Astrocyte (in vitro differentiated cells and primary cell): Measurements from ENCODE around the gene UNC79. TPM values are rescaled to one million over a fixed set of nuclear protein-coding genes. Genes with fewer than 3 reads are reported as not detected.

Experiments used
- DNase-seq: peaks from one replicate; pipeline ENCODE4 v3.0.0-alpha.2; 2010; ENCODE audit warnings: low read depth
- FAIRE-seq: peaks from 2 replicates; lab custom pipeline; 2011; peaks lifted over from hg19 to GRCh38; lab: Jason Lieb, UNC
- H2AFZ ChIP-seq: 2 replicates; pipeline ENCODE4 v1.6.0; 2012; ENCODE audit warnings: low read depth, low read length, inconsistent platforms
- H3K27ac ChIP-seq: 2 replicates; pipeline ENCODE4 v1.5.1; 2011; ENCODE audit warnings: low read depth, low read length, inconsistent platforms
- H3K27me3 ChIP-seq: 2 replicates; pipeline ENCODE4 v1.6.0; 2011; ENCODE audit warnings: low read length, inconsistent platforms; ENCODE audit not compliant: insufficient read depth
- H3K36me3 ChIP-seq: 2 replicates; pipeline ENCODE4 v1.5.1; 2011; ENCODE audit warnings: low read length, inconsistent platforms; ENCODE audit not compliant: insufficient read depth
- H3K4me1 ChIP-seq: 2 replicates; pipeline ENCODE4 v1.5.1; 2011; ENCODE audit warnings: low read length, inconsistent platforms; ENCODE audit not compliant: insufficient read depth
- H3K4me2 ChIP-seq: 2 replicates; pipeline ENCODE4 v1.6.0; 2012; ENCODE audit warnings: low read length, inconsistent platforms
- H3K4me3 ChIP-seq: 2 replicates; pipeline ENCODE4 v1.5.1; 2011; ENCODE audit warnings: low read depth, mild to moderate bottlenecking, low read length, inconsistent platforms; ENCODE audit not compliant: insufficient read depth
- H3K79me2 ChIP-seq: 2 replicates; pipeline ENCODE4 v1.6.0; 2012; ENCODE audit warnings: mild to moderate bottlenecking, low read length, inconsistent platforms; ENCODE audit not compliant: insufficient read depth
- H3K9ac ChIP-seq: 2 replicates; pipeline ENCODE4 v1.6.0; 2012; ENCODE audit warnings: mild to moderate bottlenecking, low read length, inconsistent platforms
- H3K9me3 ChIP-seq: 2 replicates; pipeline ENCODE4 v1.5.1; 2012; ENCODE audit warnings: low read depth, mild to moderate bottlenecking, low read length, inconsistent platforms; ENCODE audit not compliant: insufficient read depth
- H4K20me1 ChIP-seq: 2 replicates; pipeline ENCODE4 v1.6.0; 2012; ENCODE audit warnings: low read length, inconsistent platforms; ENCODE audit not compliant: insufficient read depth
- H3K27ac Mint-ChIP-seq: one replicate; pipeline ENCODE4 v1.8.0; 2021; ENCODE audit warnings: mild to moderate bottlenecking, mixed read lengths; ENCODE audit not compliant: unreplicated experiment
- H3K27me3 Mint-ChIP-seq: one replicate; pipeline ENCODE4 v1.8.0; 2021; ENCODE audit warnings: low read depth, mixed read lengths; ENCODE audit not compliant: unreplicated experiment
- H3K36me3 Mint-ChIP-seq: one replicate; pipeline ENCODE4 v1.8.0; 2021; ENCODE audit warnings: low read depth, mixed read lengths; ENCODE audit not compliant: unreplicated experiment
- H3K4me1 Mint-ChIP-seq: one replicate; pipeline ENCODE4 v1.8.0; 2021; ENCODE audit warnings: low read depth, mixed read lengths; ENCODE audit not compliant: unreplicated experiment
- H3K4me3 Mint-ChIP-seq: one replicate; pipeline ENCODE4 v1.8.0; 2021; ENCODE audit warnings: mild to moderate bottlenecking, moderate library complexity, mixed read lengths; ENCODE audit not compliant: unreplicated experiment
- H3K9me3 Mint-ChIP-seq: one replicate; pipeline ENCODE4 v1.8.0; 2021; ENCODE audit warnings: mild to moderate bottlenecking, mixed read lengths; ENCODE audit not compliant: unreplicated experiment
- CTCF ChIP-seq: IDR thresholded peaks from 2 replicates; pipeline ENCODE4 v1.5.1; 2011; ENCODE audit warnings: low read depth, mild to moderate bottlenecking, inconsistent platforms, low read length, moderate library complexity; ENCODE audit not compliant: insufficient read depth
- EZH2 ChIP-seq: IDR thresholded peaks from 2 replicates; pipeline ENCODE4 v1.6.1; 2012; ENCODE audit warnings: mild to moderate bottlenecking, low read length, inconsistent platforms; ENCODE audit not compliant: insufficient read depth
- total RNA-seq: library from RNA; stranded (reverse); gene quantifications from 2 replicates; pipeline ENCODE4 v1.2.1, GENCODE V29; 2021

Gene UNC79
- total RNA-seq, 1 donor from 2014 or later = 0.66 TPM

- H3K9ac ChIP-seq = no peak overlapping the region
- H3K4me1 Mint-ChIP-seq = no peaks in the 10 kb centered on the region
- H3K9me3 Mint-ChIP-seq = no peaks in the 10 kb centered on the region
- DNase-seq = no peak
- H2AFZ ChIP-seq = no peak overlapping the region
- no peaks in the 10 kb centered on the region for H4K20me1 ChIP-seq
- H3K9me3 ChIP-seq = no peaks in the 10 kb centered on the region
- TF ChIP-seq CTCF (no peak), EZH2 (no peak)
- H3K4me1 ChIP-seq = no peaks in the 10 kb centered on the region
- FAIRE-seq = no peak
- H3K4me3 ChIP-seq = no peak overlapping the region
- H3K4me2 ChIP-seq = no peak overlapping the region
- no peak overlapping the region for H3K4me3 Mint-ChIP-seq
- H3K27me3 Mint-ChIP-seq = no peaks in the 10 kb centered on the region
- H3K27ac ChIP-seq = no peak overlapping the region
- H3K27me3 ChIP-seq = no peaks in the 10 kb centered on the region
- no peak overlapping the region for H3K27ac Mint-ChIP-seq
- no peaks in the 10 kb centered on the region for H3K79me2 ChIP-seq
- H3K36me3 Mint-ChIP-seq = no peaks in the 10 kb centered on the region
- H3K36me3 ChIP-seq = no peaks in the 10 kb centered on the region
Measured at GRCh38 chr14:93510056-93510455, 79.3 kb downstream of the UNC79 start.

GRCh38 chr14:93511001-93511400, 80.3 kb downstream of the UNC79 start:
- Histone ChIP-seq H3K27ac (no peak overlapping the region), H3K79me2 (no peaks in the 10 kb centered on the region)
- H3K9me3 Mint-ChIP-seq = no peaks in the 10 kb centered on the region

More at GRCh38 chr14:93511001-93511400, 80.3 kb downstream of the UNC79 start:
- H3K4me3 ChIP-seq = no peak overlapping the region
- no peak overlapping the region for H3K4me2 ChIP-seq
- H3K9me3 ChIP-seq = no peaks in the 10 kb centered on the region
- H3K36me3 ChIP-seq = no peaks in the 10 kb centered on the region
- H2AFZ ChIP-seq = no peak overlapping the region
- Mint-ChIP-seq H3K27me3 (no peaks in the 10 kb centered on the region), H3K27ac (no peak overlapping the region), H3K4me3 (no peak overlapping the region), H3K4me1 (no peaks in the 10 kb centered on the region), H3K36me3 (no peaks in the 10 kb centered on the region)
- DNase-seq (no peak), FAIRE-seq (no peak)
- no peak for TF ChIP-seq EZH2
- no peak for TF ChIP-seq CTCF
- no peak overlapping the region for H3K9ac ChIP-seq
- no peaks in the 10 kb centered on the region for H3K4me1 ChIP-seq
- no peaks in the 10 kb centered on the region for H4K20me1 ChIP-seq
- no peaks in the 10 kb centered on the region for H3K27me3 ChIP-seq
